Cardiac fibroblast (primary cell): ENCODE data around the gene RGS5.
A peak's percentile ranks its signal among the peaks of the same experiment; 100 is the strongest.

Source experiments
- DNase-seq, 2 donors: peaks; one replicate each; pipeline versions ENCODE4 v3.0.0 to v3.0.0-alpha.2; 2010; ENCODE audit warnings: low read depth in 2 of 2
- H3K4me3 ChIP-seq, 2 donors: replicated peaks in 1 of 2; 1 replicate in 1 of 2; 2 replicates in 1 of 2; pipeline ENCODE4 v1.5.1; 2011; ENCODE audit warnings: low read depth in 2 of 2, low read length in 2 of 2, mild to moderate bottlenecking in 2 of 2, moderate library complexity in 1 of 2
- CTCF ChIP-seq: IDR thresholded peaks from one replicate; pipeline ENCODE4 v1.5.1; 2011; ENCODE audit warnings: low read depth, mild to moderate bottlenecking, low read length, inconsistent platforms

RGS5 gene

GRCh38 chr1:163186862-163187261 lies 15.9 kb downstream of the RGS5 start:
- no peak overlapping the region for H3K4me3 ChIP-seq
- no peak for TF ChIP-seq CTCF
- DNase-seq: no peak

- TF ChIP-seq CTCF: no peak
These were observed 20.3 kb downstream of the RGS5 start for GRCh38 chr1:163182330-163182949.

GRCh38 chr1:163178628-163179027 lies 24.1 kb downstream of the RGS5 start:
- no peak for TF ChIP-seq CTCF
- H3K4me3 ChIP-seq: no peak overlapping the region
- peak; percentile 61 to 67 for DNase-seq

More at GRCh38 chr1:163182330-163182949, 20.3 kb downstream of the RGS5 start:
- H3K4me3 ChIP-seq: no peak overlapping the region
- DNase-seq: no peak

- TF ChIP-seq CTCF: no peak
- no peak for DNase-seq
- H3K4me3 ChIP-seq: no peak overlapping the region
These were observed 25.9 kb downstream of the RGS5 start for GRCh38 chr1:163176797-163177196.

GRCh38 chr1:163174524-163175437 lies 27.9 kb downstream of the RGS5 start:
- peak overlapping the region in 1 of 2 donors; percentile 20 for H3K4me3 ChIP-seq
- TF ChIP-seq CTCF: peak; percentile 90
- DNase-seq: peak; percentile 86 to 90

GRCh38 chr1:163173121-163173520 lies 29.6 kb downstream of the RGS5 start:
- H3K4me3 ChIP-seq: no peak overlapping the region
- no peak for TF ChIP-seq CTCF
- peak in 1 of 2 donors; percentile 49 for DNase-seq
